Adrenal gland (tissue), 5 donors: Measurements from ENCODE around the gene PTGFRN.

Source experiments
- CTCF ChIP-seq, 6 experiments: fragments of 450-650 bp in 4 of 6; fragments of 200-600 bp in 2 of 6; sonication (generic) in 1 of 6; IDR thresholded peaks; 1 replicate in 5 of 6; 2 replicates in 1 of 6; pipeline versions ENCODE4 v1.5.1 to v1.8.0; 2016 to 2021; ENCODE audit warnings: antibody characterized with exemption in 6 of 6, mild to moderate bottlenecking in 2 of 6, moderate library complexity in 1 of 6
- POLR2A ChIP-seq, 2 donors: fragments of 450-650 bp; IDR thresholded peaks; one replicate each; pipeline ENCODE4 v1.6.1; 2017; ENCODE audit warnings: antibody characterized with exemption in 2 of 2, mild to moderate bottlenecking in 2 of 2, moderate library complexity in 1 of 2
- donor health status: DM: no; HTN: no; CAD: no.

DNA sequence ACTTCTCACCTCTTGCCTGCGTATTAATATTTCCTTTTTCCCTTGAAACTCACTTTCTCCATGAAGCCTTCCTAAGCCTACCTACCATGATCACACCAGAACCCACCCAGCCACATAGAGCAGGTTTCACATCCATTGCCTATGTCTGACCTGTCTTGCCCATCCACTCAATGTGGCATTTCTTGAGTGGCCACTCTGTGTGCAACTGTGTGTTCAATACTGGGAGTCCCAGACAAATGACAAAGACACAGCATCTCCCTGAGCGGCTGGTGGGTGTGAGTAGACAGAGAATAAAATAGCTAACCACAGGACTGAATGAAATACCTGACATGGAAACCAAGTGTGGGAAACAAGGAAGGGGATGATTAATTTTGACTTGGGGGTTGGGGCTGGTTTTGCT lies 3.1 kb downstream of the PTGFRN start:
- TF ChIP-seq CTCF (IDR thresholded peaks at IDR 0.05) (no peak), POLR2A (IDR thresholded peaks at IDR 0.05) (no peak)
